Measurements from ENCODE around the gene MITF. TPM values are rescaled to one million over a fixed set of nuclear protein-coding genes. Genes with fewer than 3 reads are reported as not detected.

The MITF gene
- total and polyA plus RNA-seq, 5 donors = 18.6 to 75.3 (median 52.7) TPM

- ATAC-seq (no peak), DNase-seq (no peak)
- H3K27ac ChIP-seq (ENCODE audit: low read length) = no peak overlapping the region
- WGBS = 91% methylated on average over 8 of the region's 8 CpGs
- peaks cover 10% of the 10 kb centered on the region for H3K4me1 ChIP-seq (ENCODE audit: control insufficient read depth, insufficient read depth, low read length)
- H3K27me3 ChIP-seq (ENCODE audit: control insufficient read depth, insufficient read depth) = no peaks in the 10 kb centered on the region
- no peak overlapping the region for H3K4me3 ChIP-seq (ENCODE audit: low read length)
- intact Hi-C loops (cut with DNase I) = loop anchor here in 1 of 4 donors (5.0 kb wide), 1 partner anchor 43 kb away; no protein-coding TSS in a partner anchor
- no peaks in the 10 kb centered on the region for H3K9me3 ChIP-seq (ENCODE audit: control insufficient read depth, low read length)
These were observed 5.0 kb downstream of the MITF start for GRCh38 chr3:69743975-69744906.

DNA sequence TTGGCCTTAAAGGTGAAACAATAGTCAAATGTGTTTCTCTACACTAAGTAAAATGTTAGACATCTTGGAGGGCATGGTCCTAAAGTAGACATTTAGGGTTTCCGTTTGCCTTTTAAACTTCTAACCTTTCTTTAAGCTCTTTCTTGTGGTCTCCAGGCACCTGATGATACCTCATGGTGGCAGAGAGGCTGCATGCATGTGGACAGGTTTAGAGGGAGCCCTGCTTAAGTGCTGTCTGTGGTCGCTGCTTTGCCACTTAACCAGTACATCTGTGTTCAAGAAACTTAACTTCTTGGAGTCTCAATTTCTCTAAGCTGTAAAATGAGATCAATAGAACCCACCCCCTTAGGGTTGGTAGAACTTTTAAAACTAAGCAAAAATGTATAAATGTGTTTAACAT is 6.2 kb downstream of the MITF start:
- H3K27ac ChIP-seq (ENCODE audit: low read length) = no peak overlapping the region
- H3K27me3 ChIP-seq (ENCODE audit: control insufficient read depth, insufficient read depth) = no peaks in the 10 kb centered on the region
- H3K4me3 ChIP-seq (ENCODE audit: low read length) = no peak overlapping the region
- peaks cover 10% of the 10 kb centered on the region for H3K4me1 ChIP-seq (ENCODE audit: control insufficient read depth, insufficient read depth, low read length)
- DNase-seq (no peak), ATAC-seq (no peak)
- intact Hi-C loops (cut with DNase I) = no loop called here
- no peaks in the 10 kb centered on the region for H3K9me3 ChIP-seq (ENCODE audit: control insufficient read depth, low read length)
- WGBS = 84% methylated on average over 2 of the region's 2 CpGs

- ATAC-seq (peak in 1 of 2 donors; percentile 54), DNase-seq (no peak)
- intact Hi-C loops (cut with DNase I) = no loop called here
- Histone ChIP-seq H3K9me3 (ENCODE audit: control insufficient read depth, low read length) (no peaks in the 10 kb centered on the region), H3K27ac (ENCODE audit: low read length) (no peak overlapping the region), H3K4me1 (ENCODE audit: control insufficient read depth, insufficient read depth, low read length) (peaks cover 10% of the 10 kb centered on the region), H3K27me3 (ENCODE audit: control insufficient read depth, insufficient read depth) (no peaks in the 10 kb centered on the region), H3K4me3 (ENCODE audit: low read length) (no peak overlapping the region)
- 48% methylated on average over 2 of the region's 2 CpGs for WGBS
These were observed 6.9 kb downstream of the MITF start for GRCh38 chr3:69746119-69746518.

DNA sequence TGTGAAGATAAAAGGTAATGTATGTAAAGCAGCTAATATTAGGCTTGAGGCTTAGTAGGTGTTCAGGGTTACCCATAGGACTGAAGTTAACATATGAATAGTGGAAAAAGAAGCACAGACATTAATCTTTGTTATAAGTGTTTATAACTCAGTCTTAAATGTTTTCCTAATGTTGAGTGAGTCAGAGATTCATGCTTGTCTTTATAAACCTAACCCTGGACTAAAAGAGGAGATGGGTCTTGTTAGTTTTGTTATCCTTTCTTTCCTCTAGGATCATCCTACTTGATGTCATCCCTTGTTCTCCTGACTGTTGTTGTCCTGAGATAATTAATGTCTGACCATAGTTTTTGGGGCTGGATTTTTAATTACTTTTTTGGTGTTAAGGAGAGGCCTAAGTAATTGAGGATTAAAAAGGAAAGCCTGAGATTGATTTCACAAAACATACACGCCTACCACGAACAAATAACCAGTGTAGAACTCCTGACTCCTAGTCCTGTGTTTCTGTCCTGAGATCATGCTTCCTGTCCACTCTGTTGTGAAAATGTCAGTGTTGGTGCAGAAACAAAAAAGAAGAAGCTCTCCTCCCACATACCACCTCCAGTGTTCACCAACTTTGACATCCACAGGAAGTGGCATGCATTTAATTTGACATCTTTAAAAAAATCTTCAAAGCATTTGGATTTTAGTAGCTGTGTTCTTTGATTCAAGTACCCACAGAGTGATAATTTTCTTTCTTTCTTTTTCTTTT is 8.4 kb downstream of the MITF start:
- Histone ChIP-seq H3K27ac (ENCODE audit: low read length) (no peak overlapping the region), H3K9me3 (ENCODE audit: control insufficient read depth, low read length) (no peaks in the 10 kb centered on the region), H3K27me3 (ENCODE audit: control insufficient read depth, insufficient read depth) (no peaks in the 10 kb centered on the region), H3K4me3 (ENCODE audit: low read length) (no peak overlapping the region), H3K4me1 (ENCODE audit: control insufficient read depth, insufficient read depth, low read length) (peaks cover 10% of the 10 kb centered on the region)
- ATAC-seq = peak in 1 of 2 donors; percentile 14
- DNase-seq = no peak
- intact Hi-C loops (cut with DNase I) = no loop called here
- WGBS = 66% methylated on average over 2 of the region's 2 CpGs

GRCh38 chr3:69748503-69748902 is 9.2 kb downstream of the MITF start:
- DNase-seq (no peak), ATAC-seq (no peak)
- Histone ChIP-seq H3K9me3 (ENCODE audit: control insufficient read depth, low read length) (no peaks in the 10 kb centered on the region), H3K4me1 (ENCODE audit: control insufficient read depth, insufficient read depth, low read length) (peaks cover 10% of the 10 kb centered on the region), H3K4me3 (ENCODE audit: low read length) (no peak overlapping the region), H3K27me3 (ENCODE audit: control insufficient read depth, insufficient read depth) (no peaks in the 10 kb centered on the region), H3K27ac (ENCODE audit: low read length) (peak overlapping the region; percentile 76)
- WGBS = 77% methylated on average over 2 of the region's 2 CpGs
- intact Hi-C loops (cut with DNase I) = no loop called here

DNA sequence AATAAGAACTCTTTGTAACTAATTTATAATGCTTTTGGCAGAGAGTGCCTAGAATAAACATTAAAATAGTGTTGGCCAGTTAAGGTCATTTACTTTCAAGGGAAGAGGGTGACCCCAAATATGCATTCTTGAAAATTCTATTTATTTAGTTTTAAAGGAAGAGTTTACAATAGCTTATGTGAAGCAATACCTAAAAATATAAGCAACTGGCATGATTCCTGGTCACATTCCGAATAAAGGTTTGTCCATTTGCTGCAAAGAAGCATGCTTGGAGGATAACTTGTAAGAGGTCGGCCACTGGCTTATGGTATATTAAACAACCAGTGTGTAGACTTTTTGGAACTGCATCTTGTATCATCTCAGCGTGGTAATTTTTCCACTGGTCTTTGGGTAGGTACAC is 10.2 kb downstream of the MITF start:
- DNase-seq = no peak
- Histone ChIP-seq H3K4me3 (ENCODE audit: low read length) (no peak overlapping the region), H3K4me1 (ENCODE audit: control insufficient read depth, insufficient read depth, low read length) (peaks cover 13% of the 10 kb centered on the region), H3K27ac (ENCODE audit: low read length) (no peak overlapping the region), H3K27me3 (ENCODE audit: control insufficient read depth, insufficient read depth) (no peaks in the 10 kb centered on the region), H3K9me3 (ENCODE audit: control insufficient read depth, low read length) (no peaks in the 10 kb centered on the region)
- WGBS = 69% methylated on average over 3 of the region's 3 CpGs
- no peak for ATAC-seq
- intact Hi-C loops (cut with DNase I) = no loop called here

GRCh38 chr3:69750549-69750948 is 11.3 kb downstream of the MITF start:
- Histone ChIP-seq H3K9me3 (ENCODE audit: control insufficient read depth, low read length) (no peaks in the 10 kb centered on the region), H3K27me3 (ENCODE audit: control insufficient read depth, insufficient read depth) (no peaks in the 10 kb centered on the region), H3K4me1 (ENCODE audit: control insufficient read depth, insufficient read depth, low read length) (peaks cover 13% of the 10 kb centered on the region), H3K27ac (ENCODE audit: low read length) (no peak overlapping the region), H3K4me3 (ENCODE audit: low read length) (no peak overlapping the region)
- 91% methylated on average over 2 of the region's 2 CpGs for WGBS
- DNase-seq = no peak
- intact Hi-C loops (cut with DNase I) = no loop called here
- ATAC-seq = no peak

DNA sequence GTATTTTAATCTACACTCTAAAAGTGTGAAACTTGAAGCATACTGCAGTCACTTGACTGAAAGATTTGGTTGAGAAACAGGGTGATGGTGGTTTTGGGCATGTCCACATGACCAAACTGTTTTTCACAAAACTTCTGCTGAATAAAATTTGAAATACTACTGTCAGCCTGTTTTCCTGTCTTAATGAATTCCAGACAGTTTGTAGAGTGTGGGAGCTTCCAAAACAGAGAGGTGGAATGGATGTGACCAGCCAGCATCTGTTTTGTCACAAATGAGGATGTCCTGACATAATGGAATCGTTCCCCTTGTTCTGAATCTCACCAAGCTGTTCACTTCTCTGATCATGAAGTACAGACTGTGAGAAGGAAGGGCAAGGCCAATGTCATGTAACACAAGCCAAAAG is 11.8 kb downstream of the MITF start:
- H3K27me3 ChIP-seq (ENCODE audit: control insufficient read depth, insufficient read depth) = no peaks in the 10 kb centered on the region
- 43% methylated on average over 1 of the region's 1 CpG for WGBS
- peaks cover 15% of the 10 kb centered on the region for H3K4me1 ChIP-seq (ENCODE audit: control insufficient read depth, insufficient read depth, low read length)
- DNase-seq (no peak), ATAC-seq (no peak)
- H3K4me3 ChIP-seq (ENCODE audit: low read length) = no peak overlapping the region
- H3K27ac ChIP-seq (ENCODE audit: low read length) = peak overlapping the region; percentile 24
- intact Hi-C loops (cut with DNase I) = no loop called here
- no peaks in the 10 kb centered on the region for H3K9me3 ChIP-seq (ENCODE audit: control insufficient read depth, low read length)

GRCh38 chr3:69752241-69752640 is 13.0 kb downstream of the MITF start:
- intact Hi-C loops (cut with DNase I) = no loop called here
- peaks cover 15% of the 10 kb centered on the region for H3K4me1 ChIP-seq (ENCODE audit: control insufficient read depth, insufficient read depth, low read length)

DNA sequence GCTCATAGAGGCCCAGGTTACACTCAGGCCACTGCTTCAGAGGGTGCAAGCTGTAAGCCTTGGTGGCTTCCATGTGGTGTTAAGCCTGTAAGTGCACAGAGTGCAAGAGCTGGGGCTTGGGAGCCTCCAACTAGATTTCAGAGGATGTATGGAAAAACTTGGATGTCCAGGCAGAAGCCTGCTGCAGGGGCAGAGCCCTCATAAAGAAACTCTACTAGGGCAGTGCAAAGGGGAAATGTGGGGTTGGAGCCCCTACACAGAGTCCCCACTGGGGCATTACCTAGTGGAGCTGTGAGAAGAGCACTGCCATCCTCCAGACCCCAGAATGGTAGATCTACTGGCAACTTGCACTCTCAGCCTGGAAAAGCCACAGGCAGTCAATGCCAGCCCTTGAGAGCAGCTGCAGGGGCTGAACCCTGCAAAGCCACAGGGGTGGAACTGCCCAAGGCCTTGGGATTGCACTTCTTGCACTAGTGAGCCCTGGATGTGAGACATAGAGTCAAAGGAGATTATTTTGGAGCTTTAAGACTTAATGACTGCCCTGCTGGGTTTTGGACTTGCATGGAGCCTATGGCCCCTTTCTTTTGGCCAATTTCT is 14.0 kb downstream of the MITF start:
- ATAC-seq = no peak
- H3K27ac ChIP-seq (ENCODE audit: low read length) = peak overlapping the region; percentile 52
- intact Hi-C loops (cut with DNase I) = no loop called here

More at GRCh38 chr3:69752241-69752640, 13.0 kb downstream of the MITF start:
- H3K27ac ChIP-seq (ENCODE audit: low read length) = no peak overlapping the region
- DNase-seq (no peak), ATAC-seq (no peak)
- no peaks in the 10 kb centered on the region for H3K27me3 ChIP-seq (ENCODE audit: control insufficient read depth, insufficient read depth)
- H3K4me3 ChIP-seq (ENCODE audit: low read length) = no peak overlapping the region
- no peaks in the 10 kb centered on the region for H3K9me3 ChIP-seq (ENCODE audit: control insufficient read depth, low read length)
- 80% methylated on average over 1 of the region's 1 CpG for WGBS

DNA sequence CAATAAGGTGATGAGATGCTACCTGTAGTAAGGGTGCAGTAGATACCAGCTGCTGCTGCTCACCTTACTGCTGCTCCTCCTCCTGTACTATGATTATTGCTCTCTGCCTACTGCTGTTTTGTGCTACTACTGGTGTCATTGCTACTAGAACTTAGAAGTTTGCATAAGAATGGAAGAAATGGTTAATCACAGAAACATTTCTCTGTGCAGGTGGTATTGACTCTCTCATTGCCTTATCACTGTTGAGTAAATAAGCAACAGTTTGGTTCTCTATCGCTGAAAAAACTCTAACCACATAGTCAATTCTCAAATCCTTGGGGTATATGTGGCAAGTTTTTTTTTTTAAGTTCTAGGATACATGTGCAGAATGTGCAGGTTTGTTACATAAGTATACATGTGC is 16.5 kb downstream of the MITF start:
- H3K9me3 ChIP-seq (ENCODE audit: control insufficient read depth, low read length) = no peaks in the 10 kb centered on the region
- H3K4me3 ChIP-seq (ENCODE audit: low read length) = no peak overlapping the region
- DNase-seq (no peak), ATAC-seq (no peak)
- no peak overlapping the region for H3K27ac ChIP-seq (ENCODE audit: low read length)
- WGBS = 91% methylated on average over 1 of the region's 1 CpG
- no peaks in the 10 kb centered on the region for H3K27me3 ChIP-seq (ENCODE audit: control insufficient read depth, insufficient read depth)
- intact Hi-C loops (cut with DNase I) = no loop called here
- peaks cover 11% of the 10 kb centered on the region for H3K4me1 ChIP-seq (ENCODE audit: control insufficient read depth, insufficient read depth, low read length)

More for the DNA sequence above, 14.0 kb downstream of the MITF start:
- DNase-seq = no peak
- no peaks in the 10 kb centered on the region for H3K9me3 ChIP-seq (ENCODE audit: control insufficient read depth, low read length)
- no peak overlapping the region for H3K4me3 ChIP-seq (ENCODE audit: low read length)
- H3K4me1 ChIP-seq (ENCODE audit: control insufficient read depth, insufficient read depth, low read length) = peaks cover 12% of the 10 kb centered on the region
- no peaks in the 10 kb centered on the region for H3K27me3 ChIP-seq (ENCODE audit: control insufficient read depth, insufficient read depth)

Data from right cardiac atrium (tissue), 5 donors.